Measurements from ENCODE around the gene PFDN1. TPM values are rescaled to one million over a fixed set of nuclear protein-coding genes. Genes with fewer than 3 reads are reported as not detected.
A peak's percentile ranks its signal among the peaks of the same experiment; 100 is the strongest.

The PFDN1 gene
- total RNA-seq, 1 donor from 2014 or later: 28.7 TPM

GRCh38 chr5:140259500-140259899, 43.4 kb downstream of the PFDN1 start:
- DNase-seq: no peak

- DNase-seq: no peak
These were observed 44.0 kb downstream of the PFDN1 start for GRCh38 chr5:140258873-140259272.

DNA sequence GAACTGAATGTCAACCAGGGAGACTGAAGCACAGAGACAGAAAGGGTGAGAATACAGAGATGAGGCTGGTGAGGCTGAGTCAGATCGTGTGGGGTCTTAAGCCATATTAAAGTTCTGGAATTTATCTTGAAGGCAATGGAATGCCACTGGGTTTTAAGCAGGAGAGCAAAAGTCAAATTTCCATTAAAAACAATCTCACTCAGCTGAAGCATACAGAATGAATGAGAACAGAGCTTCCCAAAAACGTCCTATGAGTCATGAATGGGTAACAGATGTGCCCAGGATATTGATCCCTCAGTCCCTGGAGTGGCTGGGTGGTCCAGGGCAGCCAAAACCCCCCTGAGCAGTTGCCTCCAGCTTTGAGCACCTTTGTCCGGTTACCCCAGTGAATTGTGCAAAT, 44.9 kb downstream of the PFDN1 start:
- no peak for DNase-seq

DNA sequence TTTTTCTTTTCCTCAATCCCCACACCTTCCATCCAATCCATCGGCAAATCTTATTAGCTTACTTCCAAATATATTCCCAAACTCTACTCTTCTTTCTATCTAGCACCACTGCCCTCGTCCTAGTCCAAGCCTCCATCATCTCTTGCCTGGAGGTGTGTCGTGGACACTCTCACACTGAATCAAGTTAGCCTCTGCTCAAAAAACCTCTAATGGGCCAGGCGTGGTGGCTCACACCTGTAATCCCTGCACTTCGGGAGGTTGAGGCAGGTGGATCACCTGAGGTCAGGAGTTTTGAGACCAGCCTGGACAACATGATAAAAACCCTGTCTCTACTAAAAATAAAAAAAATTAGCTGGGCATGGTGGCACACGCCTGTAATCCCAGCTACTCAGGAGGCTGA, 46.2 kb downstream of the PFDN1 start:
- DNase-seq: no peak

- DNase-seq: no peak
These were observed 47.3 kb downstream of the PFDN1 start for GRCh38 chr5:140255460-140256157.

- no peak for DNase-seq
These were observed 48.9 kb downstream of the PFDN1 start for GRCh38 chr5:140253985-140254384.

DNA sequence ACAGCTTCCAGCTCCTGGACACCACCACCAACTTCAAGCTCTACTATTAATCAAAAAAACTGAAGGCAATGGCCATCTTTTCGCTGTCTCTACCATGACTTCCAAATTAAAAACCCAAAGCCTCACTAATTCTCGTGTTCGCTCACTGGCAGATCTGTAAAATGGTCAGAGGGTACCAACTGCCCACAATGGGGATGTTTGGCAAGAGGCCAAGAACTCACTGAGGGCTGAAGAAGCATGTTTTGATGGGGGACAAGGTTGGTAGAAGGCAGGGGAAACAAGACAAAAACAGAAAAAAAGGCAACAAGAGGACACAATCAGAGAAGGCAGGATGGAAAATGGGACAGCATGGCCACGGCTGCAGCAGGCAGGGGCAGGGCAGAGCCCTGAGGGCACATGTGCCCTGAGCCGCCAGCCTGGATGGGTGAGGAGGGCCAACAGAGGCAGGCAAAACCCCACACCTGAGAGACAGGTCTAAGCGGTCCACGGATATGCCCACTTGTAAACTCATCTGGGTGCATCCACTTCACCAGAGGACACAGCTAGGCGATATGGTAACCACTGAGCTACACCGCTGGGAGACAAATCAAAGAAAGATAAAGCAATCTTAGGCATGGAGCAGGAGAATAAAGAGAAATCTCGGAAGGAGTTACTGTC, 50.3 kb downstream of the PFDN1 start:
- no peak for DNase-seq

GRCh38 chr5:140251527-140251973, 51.4 kb downstream of the PFDN1 start:
- no peak for DNase-seq

- no peak for DNase-seq
These were observed 52.5 kb downstream of the PFDN1 start for GRCh38 chr5:140250386-140250785.

DNA sequence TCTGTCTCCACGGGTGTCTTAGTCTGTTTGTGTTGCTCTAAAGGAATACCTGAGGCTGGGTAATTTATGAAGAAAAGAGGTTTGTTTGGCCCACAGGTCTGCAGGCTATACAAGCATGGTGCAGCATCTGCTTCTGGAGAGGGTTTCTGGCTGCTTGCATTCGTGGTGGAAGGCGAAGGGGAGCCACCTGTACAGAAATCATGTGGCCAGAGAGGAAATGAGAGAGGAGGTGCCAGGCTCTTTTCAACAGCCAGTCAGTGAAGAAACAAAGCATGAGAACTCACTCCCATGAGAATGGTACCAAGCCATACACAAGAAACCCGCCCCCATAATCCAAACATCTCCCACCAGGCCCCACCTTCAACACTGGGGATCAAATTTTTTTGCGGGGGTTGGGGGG, 53.4 kb downstream of the PFDN1 start:
- no peak for DNase-seq

DNA sequence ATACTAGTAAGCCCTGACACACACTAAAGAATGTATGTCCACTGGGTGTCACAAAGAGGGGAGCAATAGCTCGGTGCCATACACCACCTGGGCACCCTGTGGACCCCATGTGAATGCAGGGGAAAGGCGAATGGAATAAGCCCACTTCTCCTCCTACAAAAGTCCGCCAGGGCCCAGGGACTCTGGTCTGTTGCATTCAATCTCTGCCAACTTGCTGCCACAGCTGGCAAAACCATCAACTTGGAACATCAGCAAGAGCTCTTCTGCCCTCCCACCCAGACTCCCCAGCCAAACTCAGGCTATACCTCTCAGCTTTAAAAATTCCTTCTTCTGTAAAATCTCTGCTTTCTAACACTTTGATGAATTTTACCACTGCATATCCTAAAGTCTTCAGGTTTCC, 54.5 kb downstream of the PFDN1 start:
- no peak for DNase-seq

- no peak for DNase-seq
These were observed 56.4 kb downstream of the PFDN1 start for GRCh38 chr5:140246378-140247122.

DNA sequence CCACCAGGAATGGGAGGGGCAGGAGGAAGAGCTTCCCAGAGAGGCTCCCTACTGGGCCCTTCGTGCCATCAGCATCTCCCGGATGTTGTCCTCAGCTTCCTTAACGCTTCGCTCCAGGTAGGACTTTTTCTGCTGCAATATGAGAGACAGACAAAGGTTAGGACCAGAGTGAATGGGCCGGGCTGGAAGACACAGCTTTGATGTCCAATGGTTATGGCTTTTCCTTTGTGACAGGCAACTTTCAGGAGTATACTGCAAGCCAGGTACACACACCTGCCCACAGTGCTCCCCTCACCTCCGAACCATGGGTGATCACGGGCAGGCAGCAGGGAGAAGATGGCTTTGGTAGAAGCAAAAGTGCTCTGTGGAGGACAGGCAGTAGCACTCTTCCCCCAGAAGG, 57.0 kb downstream of the PFDN1 start:
- DNase-seq: no peak

GRCh38 chr5:140245341-140245740, 57.6 kb downstream of the PFDN1 start:
- DNase-seq: no peak

DNA sequence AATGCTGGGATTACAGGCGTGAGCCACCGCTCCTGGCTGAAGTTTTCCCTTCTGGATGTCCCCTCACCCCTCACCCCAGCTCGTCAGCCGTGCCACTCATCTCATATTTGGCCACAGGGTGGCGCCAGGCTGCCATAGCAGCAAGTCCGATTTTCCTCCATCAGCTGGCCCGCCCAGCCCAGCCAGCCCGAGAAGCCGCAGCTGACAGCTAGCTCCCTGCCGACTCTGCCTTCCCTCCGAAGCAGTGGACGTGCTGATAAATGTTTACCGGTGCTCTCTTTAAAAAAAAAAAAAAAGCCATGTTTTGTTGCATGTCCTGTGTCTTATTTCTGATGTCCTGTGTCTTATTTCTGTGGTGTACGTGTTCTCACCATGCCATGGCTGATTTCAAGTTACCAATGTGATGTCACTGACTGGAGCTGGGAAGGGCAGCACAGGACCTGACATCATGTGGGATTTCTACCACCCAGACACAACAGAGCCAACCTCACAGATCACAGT, 58.3 kb downstream of the PFDN1 start:
- peak; percentile 70 for DNase-seq

DNA sequence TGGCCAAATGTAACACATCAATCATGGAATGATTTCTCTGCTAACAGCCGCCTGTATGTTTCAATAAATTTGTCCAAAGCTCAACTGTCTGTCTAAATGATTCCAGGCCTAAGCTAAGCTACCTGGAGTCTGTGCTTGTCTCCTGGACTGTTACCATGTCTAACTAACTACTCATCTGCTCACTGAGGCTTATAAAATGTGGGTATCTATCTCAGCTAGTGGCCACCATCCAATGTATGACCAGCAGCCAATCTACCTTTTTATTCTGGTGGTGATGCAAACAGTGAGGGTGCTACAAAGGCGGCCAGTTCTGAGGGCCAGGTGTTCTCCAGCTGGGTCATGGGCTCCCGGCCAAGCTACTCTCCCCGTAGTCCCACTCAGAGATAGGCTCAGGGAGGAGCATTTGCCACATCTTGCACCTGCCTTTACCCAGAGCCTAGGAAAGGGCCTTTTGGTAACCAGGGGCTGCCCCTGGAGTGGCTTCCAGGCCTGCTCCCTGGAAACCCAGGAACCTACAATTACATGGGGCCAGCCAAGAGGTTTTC, 59.1 kb downstream of the PFDN1 start:
- no peak for DNase-seq

- no peak for DNase-seq
These were observed 59.9 kb downstream of the PFDN1 start for GRCh38 chr5:140242890-140243585.

DNA sequence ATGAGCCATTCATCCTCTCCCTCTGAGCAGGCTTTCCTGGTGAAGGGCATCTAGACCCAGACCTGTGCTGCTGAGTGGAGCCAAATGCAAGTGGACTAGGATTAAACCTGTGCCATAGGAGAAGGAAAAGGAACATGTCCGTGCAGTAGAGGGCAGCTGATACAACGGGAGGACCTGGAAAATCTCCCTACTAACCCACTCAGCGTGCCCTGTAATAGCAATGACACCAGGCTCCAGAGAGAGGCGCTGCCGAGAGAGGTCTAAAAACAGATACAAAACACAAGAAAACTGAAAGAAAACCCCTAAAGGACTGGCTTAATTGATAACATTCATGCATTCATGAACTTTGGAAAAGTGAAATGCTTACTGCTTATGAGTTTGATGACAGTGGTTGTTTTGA, 60.8 kb downstream of the PFDN1 start:
- DNase-seq: no peak

DNA sequence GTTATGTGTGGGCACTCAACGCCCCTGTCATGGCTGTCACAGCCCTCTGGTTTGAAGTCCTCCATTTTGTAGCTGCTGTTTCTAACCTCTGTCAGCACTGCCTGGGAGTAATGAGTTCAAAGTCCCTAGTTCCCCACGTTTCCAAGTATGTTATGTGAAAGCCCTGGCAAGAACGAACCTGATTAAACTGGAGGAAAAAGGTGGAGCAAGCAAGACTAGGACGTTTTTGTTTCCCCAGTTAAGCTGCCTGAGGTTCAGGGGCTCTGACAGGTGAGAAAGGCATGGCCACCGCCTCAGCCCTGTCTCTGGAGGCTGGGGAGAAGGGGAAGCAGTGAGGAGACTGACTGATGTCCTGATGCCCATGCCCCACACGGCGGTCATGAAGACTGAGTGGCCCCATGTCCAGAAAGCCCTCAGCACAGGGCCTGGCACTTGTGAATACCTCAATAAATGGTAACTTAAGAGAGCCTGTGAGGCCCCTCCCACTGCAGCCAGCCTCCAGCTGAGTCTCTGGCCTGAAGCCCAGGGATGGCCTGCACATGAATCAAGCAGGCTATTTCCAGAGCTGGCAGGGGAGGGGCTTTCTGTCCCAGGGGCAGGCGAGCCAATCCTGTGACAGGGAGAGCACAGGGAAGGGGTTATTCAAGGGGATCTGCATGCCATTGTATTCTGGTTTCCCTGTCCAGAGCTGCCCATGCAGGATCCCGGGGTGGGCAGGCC, 61.8 kb downstream of the PFDN1 start:
- peak; percentile 75 for DNase-seq

- DNase-seq: no peak
These were observed 62.8 kb downstream of the PFDN1 start for GRCh38 chr5:140239939-140240700.

GRCh38 chr5:140239461-140239860, 63.4 kb downstream of the PFDN1 start:
- DNase-seq: no peak

Measured in skin of body (tissue), 2 donors.